Left hindlimb (tissue), 1 donor: ENCODE results near the gene NFIB.

ENCODE experiments used
- DNase-seq: peaks from one replicate; pipeline ENCODE4 v3.0.0-alpha.2; 2018

The NFIB gene

DNA sequence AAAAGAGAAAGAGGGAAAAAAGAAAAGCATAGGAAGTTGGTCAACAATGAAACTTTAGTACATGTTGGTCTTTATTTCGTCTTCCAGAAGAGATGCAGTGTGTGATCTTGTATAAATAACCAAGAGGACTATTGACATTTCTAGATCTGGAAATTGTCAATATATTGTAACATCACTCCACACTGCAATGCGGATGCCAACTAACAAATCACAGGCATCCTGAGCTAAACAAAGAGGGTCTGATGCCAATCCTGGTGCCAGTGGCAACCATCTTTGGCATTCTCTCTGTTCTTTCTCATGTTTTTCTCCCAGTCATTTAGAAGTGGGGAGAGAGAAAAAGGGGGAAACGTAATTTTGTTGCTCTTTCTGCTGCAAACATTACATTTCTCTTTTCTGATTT is 9.7 kb downstream of the NFIB start:
- DNase-seq, result no peak

GRCh38 chr9:14303521-14303920 is 10.4 kb downstream of the NFIB start:
- DNase-seq, result no peak

- no peak for DNase-seq
Observed at GRCh38 chr9:14303100-14303499, 10.8 kb downstream of the NFIB start.

- no peak for DNase-seq
Observed at GRCh38 chr9:14302405-14302804, 11.5 kb downstream of the NFIB start.

- no peak for DNase-seq
Observed at GRCh38 chr9:14301583-14302021, 12.3 kb downstream of the NFIB start.

GRCh38 chr9:14301006-14301405 is 12.9 kb downstream of the NFIB start:
- DNase-seq, result no peak

DNA sequence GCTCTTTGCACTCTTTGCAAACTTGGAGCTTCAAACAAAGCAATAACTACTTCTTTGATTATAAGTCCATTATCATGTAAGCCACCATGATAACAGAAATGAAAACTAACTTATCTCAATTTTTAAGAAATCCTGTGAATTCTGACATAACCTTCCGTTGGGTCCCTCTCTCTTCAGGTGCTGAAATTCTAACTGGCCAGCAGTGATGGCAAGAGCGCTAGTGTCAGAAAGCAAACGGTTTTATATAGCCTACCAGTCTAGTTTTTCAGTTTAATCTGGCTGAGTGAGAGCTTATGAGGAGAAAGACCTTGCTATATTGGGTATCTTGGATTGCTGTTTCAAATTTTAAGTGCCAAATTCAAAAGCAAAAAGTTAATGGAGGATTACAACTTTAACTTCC is 13.4 kb downstream of the NFIB start:
- no peak for DNase-seq

DNA sequence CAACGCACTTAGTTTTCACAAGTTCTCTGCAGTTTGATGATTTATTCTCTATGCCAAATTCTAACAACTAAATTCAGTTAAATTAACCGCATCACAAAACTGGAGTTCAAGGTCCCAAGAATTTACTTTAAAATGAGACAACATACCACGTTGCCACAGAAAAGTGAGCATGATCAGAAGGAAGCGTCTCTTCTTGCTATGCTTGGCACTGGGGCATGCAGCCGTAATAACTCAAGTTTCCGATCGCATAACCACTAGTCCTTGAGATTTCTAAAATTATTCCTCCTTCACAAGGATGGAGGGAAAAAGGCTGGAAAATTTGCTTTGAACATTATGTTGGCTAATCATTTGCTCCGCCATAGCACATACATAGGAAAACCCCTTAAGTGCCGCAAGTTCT is 13.9 kb downstream of the NFIB start:
- DNase-seq, result no peak

DNA sequence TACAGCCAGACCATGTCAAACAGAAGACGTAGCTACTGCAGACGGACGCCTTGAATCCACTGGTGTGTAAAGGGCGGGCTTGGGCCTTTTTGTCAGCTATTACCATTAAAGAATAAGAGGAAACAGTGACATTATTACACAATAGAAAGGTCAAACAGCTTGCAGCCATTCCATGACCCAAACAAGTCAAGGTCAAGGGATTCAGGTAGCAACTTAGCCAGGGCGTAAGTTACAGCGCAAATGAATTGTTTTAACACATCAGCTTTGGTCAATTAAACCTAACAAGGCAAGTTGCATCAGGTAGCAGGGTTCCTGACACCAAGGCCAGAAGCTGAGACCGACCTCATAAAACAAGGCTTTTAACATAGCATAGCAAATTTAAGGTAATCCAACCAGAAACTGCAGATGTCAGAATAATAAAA is 15.3 kb downstream of the NFIB start:
- no peak for DNase-seq

- DNase-seq, result no peak
Observed at GRCh38 chr9:14296495-14297113, 17.3 kb downstream of the NFIB start.

DNA sequence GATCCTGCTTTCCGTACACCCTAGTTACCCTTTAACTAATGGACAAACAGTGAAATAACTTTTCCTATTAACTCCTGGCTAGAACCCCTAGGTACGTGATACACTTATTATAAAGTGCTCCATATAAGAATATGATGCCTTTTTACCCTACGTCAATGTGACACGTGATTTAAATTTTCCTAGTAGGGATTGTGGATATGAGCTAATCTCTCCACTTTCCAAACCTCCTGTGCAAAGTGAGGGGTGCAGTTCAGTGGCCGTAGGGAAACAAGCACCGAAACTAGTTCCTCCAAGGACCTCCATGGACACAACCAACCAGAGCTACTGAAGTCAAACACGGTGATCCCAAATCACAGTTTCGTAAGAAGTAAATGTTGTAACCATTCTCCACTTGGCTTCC is 19.3 kb downstream of the NFIB start:
- DNase-seq, result no peak

- DNase-seq, result no peak
Observed at GRCh38 chr9:14293801-14294200, 20.1 kb downstream of the NFIB start.

DNA sequence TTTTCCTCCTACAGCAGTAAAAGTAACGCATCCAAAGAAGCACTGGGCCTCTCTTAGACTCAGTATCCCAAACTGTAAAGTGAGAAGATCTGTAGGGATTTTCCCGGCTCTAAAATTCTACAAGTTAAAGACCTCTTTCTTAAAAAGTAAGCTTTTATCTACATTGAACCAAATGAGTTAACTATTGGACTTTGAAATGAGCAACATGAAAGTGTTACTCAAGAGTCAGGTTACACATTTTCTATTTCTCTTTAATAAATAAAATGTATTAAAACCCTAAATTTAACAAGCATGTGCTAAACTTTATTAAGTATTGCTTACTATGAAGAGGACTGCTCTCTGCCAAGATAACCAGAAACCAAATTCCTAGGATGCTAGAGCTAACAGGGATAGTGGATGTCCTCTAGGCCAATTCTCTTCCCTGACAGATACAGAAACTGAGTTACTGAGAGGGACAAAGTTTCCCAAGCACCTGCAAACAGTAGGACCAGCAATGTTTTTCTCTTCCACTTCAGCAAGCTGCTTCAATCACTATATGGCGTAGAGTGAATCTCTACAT is 21.7 kb downstream of the NFIB start:
- no peak for DNase-seq

- DNase-seq, result no peak
Observed at GRCh38 chr9:14289916-14290315, 24.0 kb downstream of the NFIB start.

- DNase-seq, result no peak
Observed at GRCh38 chr9:14288433-14288832, 25.5 kb downstream of the NFIB start.

DNA sequence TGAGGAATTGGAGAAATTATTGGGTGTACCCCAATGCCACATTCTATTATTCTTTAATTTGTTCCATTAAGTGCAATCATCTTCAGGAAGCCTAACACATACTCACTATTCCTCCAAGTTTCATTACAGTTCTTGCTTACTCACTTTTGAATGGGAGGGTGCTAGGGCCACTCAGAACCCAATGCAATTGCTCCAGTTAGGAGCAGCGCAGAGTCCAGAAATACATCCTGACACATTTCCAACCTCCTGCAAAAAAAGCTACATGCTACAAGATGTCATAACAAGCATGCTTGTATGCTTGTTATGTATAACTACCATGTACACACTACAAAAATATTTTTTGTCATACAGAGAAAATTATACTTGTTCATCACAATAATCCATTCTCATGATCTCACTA is 27.8 kb downstream of the NFIB start:
- no peak for DNase-seq

DNA sequence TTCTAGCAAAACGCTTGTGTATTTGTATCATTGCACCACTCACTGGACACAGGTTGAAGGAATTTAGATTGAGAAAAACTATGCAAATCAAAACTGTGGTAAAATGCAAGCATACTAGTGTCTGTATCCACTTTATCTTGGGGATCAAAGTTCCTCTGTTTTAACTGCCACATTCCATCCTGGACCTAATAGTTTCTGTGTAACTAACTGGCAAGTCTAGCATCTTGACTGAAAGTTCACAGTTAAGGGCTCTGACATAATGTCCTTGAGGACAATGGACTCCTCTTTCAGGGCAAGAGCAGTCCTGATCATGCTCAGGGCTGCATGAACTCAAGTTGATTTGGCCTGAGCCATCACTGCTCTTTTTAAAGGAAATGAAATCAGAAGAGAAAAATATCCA is 30.7 kb downstream of the NFIB start:
- DNase-seq, result no peak

GRCh38 chr9:14281876-14282275 is 32.1 kb downstream of the NFIB start:
- no peak for DNase-seq

GRCh38 chr9:14281136-14281795 is 32.7 kb downstream of the NFIB start:
- no peak for DNase-seq

DNA sequence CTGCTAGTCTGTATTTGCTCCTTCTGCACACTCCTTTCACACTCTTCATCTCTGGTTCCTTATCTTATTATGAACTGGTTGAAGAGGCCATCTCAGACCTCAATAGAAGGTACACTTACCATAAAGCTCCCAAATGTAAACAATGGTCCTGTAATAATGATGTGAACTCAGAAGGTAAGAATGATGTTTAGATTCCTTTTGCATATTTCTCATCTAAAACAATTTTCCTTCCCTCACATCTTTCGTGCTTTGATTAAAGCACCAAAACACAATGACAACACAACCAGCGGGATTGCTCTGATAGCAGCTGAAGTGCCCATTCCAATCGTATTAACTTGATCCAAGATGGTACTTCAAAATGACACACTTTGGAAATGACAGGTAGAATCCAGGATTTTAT is 34.3 kb downstream of the NFIB start:
- DNase-seq, result no peak

DNA sequence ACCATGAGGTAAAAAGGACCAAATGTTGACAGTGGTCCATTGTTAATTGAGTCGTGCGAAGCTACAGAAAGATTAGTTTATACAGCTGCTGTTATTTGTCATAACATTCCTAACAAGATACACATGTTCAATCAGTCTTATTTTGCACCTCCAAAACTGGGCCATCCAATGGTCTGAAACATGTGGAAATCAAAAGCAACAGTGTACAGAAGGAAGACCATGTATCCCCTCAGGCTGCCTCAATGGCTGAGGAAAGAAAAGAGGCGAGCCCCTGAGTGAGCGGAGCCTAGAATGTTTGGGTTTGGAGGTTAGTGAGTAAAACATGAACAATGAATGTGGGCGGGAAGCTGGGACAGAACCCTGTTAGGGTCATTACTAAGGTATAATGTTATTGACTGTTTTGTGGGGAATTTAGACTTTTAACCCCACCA is 35.6 kb downstream of the NFIB start:
- DNase-seq, result no peak

DNA sequence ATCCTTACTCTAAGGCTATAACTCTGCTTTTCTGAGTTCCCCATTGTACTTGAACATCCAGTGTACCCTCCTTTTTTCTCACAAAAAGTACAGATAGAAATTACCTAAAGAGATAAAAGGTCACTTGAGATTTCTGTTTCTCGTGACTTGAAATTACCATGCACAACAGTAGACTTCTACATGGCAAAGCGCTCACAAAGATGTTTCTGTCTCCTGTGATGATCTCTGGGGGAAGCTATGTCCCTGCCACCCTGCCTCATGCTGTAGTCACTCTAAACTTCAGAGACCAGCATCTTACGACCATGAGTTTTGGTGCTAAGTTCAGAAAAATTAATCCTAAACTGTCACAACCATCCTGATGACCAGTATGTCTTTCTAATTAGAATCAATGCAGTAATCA is 36.2 kb downstream of the NFIB start:
- DNase-seq, result no peak

DNA sequence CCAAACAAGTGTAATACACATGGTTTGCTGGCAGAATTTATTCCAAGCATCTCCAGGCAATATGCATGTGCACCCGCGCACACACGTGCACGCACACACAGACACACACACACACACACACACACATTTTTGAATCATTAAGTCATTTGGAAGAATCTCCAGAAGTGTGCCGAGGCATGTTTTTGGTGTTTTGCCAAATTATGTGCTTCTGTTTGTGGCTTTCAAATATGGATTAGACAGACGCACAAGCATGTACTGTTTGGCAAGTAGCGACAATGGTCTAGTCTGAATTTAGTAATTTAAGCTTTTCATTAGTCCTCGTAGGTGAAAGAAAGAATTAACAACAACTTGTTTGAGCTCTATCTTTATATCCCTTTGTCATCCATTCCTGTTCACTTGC is 36.7 kb downstream of the NFIB start:
- DNase-seq, result peak; percentile 61

DNA sequence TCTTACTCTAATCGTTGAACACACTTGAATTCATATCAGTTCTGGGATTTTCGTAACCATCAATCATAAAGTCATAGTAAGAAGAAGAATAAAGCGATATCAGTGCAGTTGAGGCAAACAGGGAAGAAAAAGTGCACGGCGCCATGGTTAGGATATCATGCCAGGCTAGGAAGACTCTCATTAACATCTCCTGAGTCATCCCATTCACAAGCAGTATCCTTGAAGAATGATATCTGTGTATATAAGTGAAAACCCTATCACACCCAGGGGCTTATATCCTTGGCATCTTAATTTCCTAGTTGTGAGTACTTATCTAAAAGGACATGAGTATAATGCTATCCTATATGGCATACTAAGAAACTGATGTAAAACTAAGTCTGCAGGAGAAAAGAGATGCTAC is 38.6 kb downstream of the NFIB start:
- no peak for DNase-seq

DNA sequence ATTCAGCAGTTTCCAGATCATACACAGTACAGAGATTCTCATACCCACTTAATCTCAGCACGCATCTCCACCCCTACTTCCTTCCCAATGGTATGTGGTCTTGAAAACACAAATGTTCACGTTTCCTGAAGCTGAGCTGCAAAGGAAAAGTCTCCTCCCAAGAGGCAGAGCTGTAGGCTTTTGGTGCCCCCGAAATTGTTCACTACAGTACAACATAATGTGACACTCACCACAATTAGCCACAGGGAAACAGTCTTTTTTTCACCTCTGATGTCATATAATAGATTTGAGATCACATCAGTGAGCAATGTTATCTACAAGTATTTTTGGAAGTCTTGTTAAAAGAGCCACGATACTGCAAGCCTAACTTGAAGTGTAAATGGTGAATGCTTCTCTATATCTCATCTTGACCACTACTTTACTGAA is 40.2 kb downstream of the NFIB start:
- no peak for DNase-seq
